Liver (tissue), 9 donors: ENCODE results near the gene SEPTIN10. TPM values are rescaled to one million over a fixed set of nuclear protein-coding genes. Genes with fewer than 3 reads are reported as not detected.

Experiments
- DNase-seq: peaks from one replicate; pipeline ENCODE4 v3.0.0-alpha.2; 2017; ENCODE audit warnings: low spot score
- H3K27ac ChIP-seq, 2 donors: one replicate each; pipeline ENCODE4 v1.7.0; 2013; ENCODE audit warnings: inconsistent platforms in 2 of 2, low read length in 2 of 2, control low read depth in 1 of 2, low read depth in 1 of 2, mild to moderate bottlenecking in 1 of 2
- H3K27me3 ChIP-seq, 4 donors: one replicate each; pipeline versions ENCODE4 v1.6.1 to v1.7.0; 2013; ENCODE audit warnings: low read length in 3 of 4, inconsistent platforms in 1 of 4, mild to moderate bottlenecking in 1 of 4, moderate library complexity in 1 of 4; ENCODE audit not compliant: control insufficient read depth in 4 of 4, insufficient read depth in 4 of 4
- H3K36me3 ChIP-seq, 4 donors: one replicate each; pipeline versions ENCODE4 v1.6.1 to v1.7.0; 2013; ENCODE audit warnings: low read length in 3 of 4, mild to moderate bottlenecking in 3 of 4, low read depth in 1 of 4, moderate library complexity in 1 of 4; ENCODE audit not compliant: control insufficient read depth in 4 of 4, insufficient read depth in 3 of 4
- H3K4me1 ChIP-seq, 4 donors: one replicate each; pipeline versions ENCODE4 v1.6.1 to v1.7.0; 2013; ENCODE audit warnings: low read length in 3 of 4, mild to moderate bottlenecking in 3 of 4, moderate library complexity in 1 of 4; ENCODE audit not compliant: control insufficient read depth in 4 of 4, insufficient read depth in 4 of 4
- H3K4me3 ChIP-seq, 3 donors: one replicate each; pipeline versions ENCODE4 v1.6.1 to v1.7.0; 2013; ENCODE audit warnings: low read length in 3 of 3, control low read depth in 1 of 3, low read depth in 1 of 3, mild to moderate bottlenecking in 1 of 3
- H3K9ac ChIP-seq, 2 donors: one replicate each; pipeline ENCODE4 v1.7.0; 2013; ENCODE audit warnings: low read length in 2 of 2, mild to moderate bottlenecking in 2 of 2, moderate library complexity in 2 of 2, control low read depth in 1 of 2, low read depth in 1 of 2
- H3K9me3 ChIP-seq, 4 donors: one replicate each; pipeline versions ENCODE4 v1.6.1 to v1.7.0; 2013; ENCODE audit warnings: low read length in 3 of 4; ENCODE audit not compliant: control insufficient read depth in 4 of 4
- CTCF ChIP-seq: fragments of 150-350 bp; IDR thresholded peaks from 2 replicates; pipeline ENCODE4 v1.5.1; 2017; ENCODE audit warnings: improper control_type of control experiment, low read depth, low read length; ENCODE audit not compliant: missing input control
- EGR1 ChIP-seq, 2 donors: IDR thresholded peaks; 2 replicates each; pipeline ENCODE4 v1.6.1; 2016 to 2018; ENCODE audit warnings: antibody characterized with exemption in 2 of 2, low read depth in 2 of 2
- FOXA1 ChIP-seq: IDR thresholded peaks from 2 replicates; pipeline ENCODE4 v1.6.1; 2016; ENCODE audit warnings: antibody characterized with exemption
- FOXA2 ChIP-seq: IDR thresholded peaks from 2 replicates; pipeline ENCODE4 v1.6.1; 2016; ENCODE audit warnings: antibody characterized with exemption
- GABPA ChIP-seq, 2 donors: IDR thresholded peaks in 1 of 2; conservative IDR thresholded peaks in 1 of 2; 2 replicates each; pipeline ENCODE4 v1.6.1; 2016; ENCODE audit warnings: antibody characterized with exemption in 2 of 2, mild to moderate bottlenecking in 1 of 2, moderate library complexity in 1 of 2
- HNF4A ChIP-seq, 2 donors: conservative IDR thresholded peaks; 2 replicates each; pipeline ENCODE4 v1.6.1; 2016; ENCODE audit warnings: antibody characterized with exemption in 2 of 2, mild to moderate bottlenecking in 2 of 2
- HNF4G ChIP-seq: IDR thresholded peaks from 2 replicates; pipeline ENCODE4 v1.6.1; 2016; ENCODE audit warnings: antibody characterized with exemption
- JUND ChIP-seq, 2 donors: IDR thresholded peaks; 2 replicates each; pipeline ENCODE4 v1.6.1; 2016; ENCODE audit warnings: antibody characterized with exemption in 2 of 2
- NR2F2 ChIP-seq: IDR thresholded peaks from 2 replicates; pipeline ENCODE4 v1.6.1; 2016; ENCODE audit warnings: antibody characterized with exemption
- RAD21 ChIP-seq, 2 donors: IDR thresholded peaks; 2 replicates each; pipeline ENCODE4 v1.6.1; 2016; ENCODE audit warnings: antibody characterized with exemption in 2 of 2, mild to moderate bottlenecking in 2 of 2
- REST ChIP-seq: IDR thresholded peaks from 2 replicates; pipeline ENCODE4 v1.6.1; 2016; ENCODE audit warnings: antibody characterized with exemption, mild to moderate bottlenecking
- RXRA ChIP-seq, 2 donors: IDR thresholded peaks; 2 replicates each; pipeline ENCODE4 v1.6.1; 2017 to 2018; ENCODE audit warnings: antibody characterized with exemption in 2 of 2, mild to moderate bottlenecking in 1 of 2
- SP1 ChIP-seq: IDR thresholded peaks from 2 replicates; pipeline ENCODE4 v1.6.1; 2018; ENCODE audit warnings: antibody characterized with exemption, mild to moderate bottlenecking
- TAF1 ChIP-seq: conservative IDR thresholded peaks from 2 replicates; pipeline ENCODE4 v1.6.1; 2016; ENCODE audit warnings: antibody characterized with exemption, mild to moderate bottlenecking
- YY1 ChIP-seq: IDR thresholded peaks from 2 replicates; pipeline ENCODE4 v1.6.1; 2016; ENCODE audit warnings: antibody characterized with exemption, mild to moderate bottlenecking
- WGBS: extraction: QIAGEN DNeasy Blood & Tissue Kit; methylation state at CpG from one replicate; pipeline ENCODE4 v1.1.7; 2013; 5-methylcytosine and 5-hydroxymethylcytosine counted together
- polyA plus RNA-seq, 2 donors: library from polyadenylated mRNA; stranded (reverse) in 1 of 2; unstranded in 1 of 2; fragments of 200-250 nt in 1 of 2; fragments of >200 nt in 1 of 2; fragmentation: Nextera tagmentation in 1 of 2; extraction: Ambion mirVana in 1 of 2; gene quantifications; one replicate each; pipeline versions ENCODE4 v1.2.1 to v1.2.3, GENCODE V29; 2013 to 2015
- total RNA-seq, 2 donors: library from RNA; depleted of rRNA; stranded (reverse); fragments of >200 nt; gene quantifications; one replicate each; pipeline ENCODE4 v1.2.3, GENCODE V29; 2014
- TF ChIP-seq, protein P1 (sequence below): IDR thresholded peaks from 2 replicates; pipeline ENCODE4 v1.6.1; 2016; ENCODE audit warnings: antibody characterized with exemption
- TF ChIP-seq, protein P2 (sequence below): IDR thresholded peaks from 2 replicates; pipeline ENCODE4 v1.6.1; 2016; ENCODE audit warnings: antibody characterized with exemption
- donor health status: healthy.
- donor health status: healthy.
- donor health status: healthy.
- donor health status: healthy.
- donor health status: healthy.

Gene SEPTIN10
- total and polyA plus RNA-seq, 4 donors = 19.6 to 35.9 (median 20.1) TPM

DNA sequence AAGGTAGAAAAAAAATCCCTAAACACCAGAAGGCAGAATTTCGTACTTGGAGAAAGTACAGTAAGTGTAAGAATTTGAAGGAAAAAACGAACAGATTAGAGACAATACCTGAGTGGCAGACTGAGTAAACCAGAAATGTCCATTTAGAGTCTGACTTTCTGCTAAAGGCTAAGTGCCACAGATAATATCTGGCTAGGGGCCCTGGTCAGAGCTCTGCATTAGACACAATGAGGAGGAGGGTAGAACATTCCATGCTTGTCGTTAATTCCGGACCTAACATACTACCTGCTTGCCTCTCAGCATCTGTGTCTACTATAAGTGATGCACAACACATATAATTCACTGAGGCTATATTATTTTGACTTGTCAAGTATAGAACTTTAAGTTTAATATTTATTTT lies 18.1 kb downstream of the SEPTIN10 start:
- Histone ChIP-seq H3K4me1 (no peaks in the 10 kb centered on the region), H3K27me3 (no peaks in the 10 kb centered on the region), H3K36me3 (peaks cover 0 to 1% (median 0%) of the 10 kb centered on the region in 4 donors), H3K4me3 (no peak overlapping the region), H3K27ac (no peak overlapping the region), H3K9me3 (no peaks in the 10 kb centered on the region), H3K9ac (no peak overlapping the region)
- DNase-seq = no peak
- WGBS = 94% methylated on average over 4 of the region's 4 CpGs
- TF ChIP-seq HNF4G = no peak
- TF ChIP-seq RAD21 (IDR thresholded peaks at IDR 0.05) = no peak
- TF ChIP-seq FOXA1 = no peak
- no peak for TF ChIP-seq GABPA (IDR thresholded peaks at IDR 0.05 in 1 of 2, conservative IDR thresholded peaks at IDR 0.05 in 1 of 2)
- no peak for TF ChIP-seq CTCF
- no peak for TF ChIP-seq YY1
- no peak for TF ChIP-seq TAF1
- TF ChIP-seq, protein P1, sequence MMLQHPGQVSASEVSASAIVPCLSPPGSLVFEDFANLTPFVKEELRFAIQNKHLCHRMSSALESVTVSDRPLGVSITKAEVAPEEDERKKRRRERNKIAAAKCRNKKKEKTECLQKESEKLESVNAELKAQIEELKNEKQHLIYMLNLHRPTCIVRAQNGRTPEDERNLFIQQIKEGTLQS = no peak
- TF ChIP-seq, protein P2, sequence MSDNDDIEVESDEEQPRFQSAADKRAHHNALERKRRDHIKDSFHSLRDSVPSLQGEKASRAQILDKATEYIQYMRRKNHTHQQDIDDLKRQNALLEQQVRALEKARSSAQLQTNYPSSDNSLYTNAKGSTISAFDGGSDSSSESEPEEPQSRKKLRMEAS = no peak
- TF ChIP-seq REST = no peak
- TF ChIP-seq NR2F2 = no peak
- TF ChIP-seq RXRA (IDR thresholded peaks at IDR 0.05) = no peak
- TF ChIP-seq EGR1 (IDR thresholded peaks at IDR 0.05; ENCODE audit: low read depth in 2 of 2) = no peak
- no peak for TF ChIP-seq SP1
- no peak for TF ChIP-seq FOXA2
- TF ChIP-seq HNF4A (conservative IDR thresholded peaks at IDR 0.05) = no peak

DNA sequence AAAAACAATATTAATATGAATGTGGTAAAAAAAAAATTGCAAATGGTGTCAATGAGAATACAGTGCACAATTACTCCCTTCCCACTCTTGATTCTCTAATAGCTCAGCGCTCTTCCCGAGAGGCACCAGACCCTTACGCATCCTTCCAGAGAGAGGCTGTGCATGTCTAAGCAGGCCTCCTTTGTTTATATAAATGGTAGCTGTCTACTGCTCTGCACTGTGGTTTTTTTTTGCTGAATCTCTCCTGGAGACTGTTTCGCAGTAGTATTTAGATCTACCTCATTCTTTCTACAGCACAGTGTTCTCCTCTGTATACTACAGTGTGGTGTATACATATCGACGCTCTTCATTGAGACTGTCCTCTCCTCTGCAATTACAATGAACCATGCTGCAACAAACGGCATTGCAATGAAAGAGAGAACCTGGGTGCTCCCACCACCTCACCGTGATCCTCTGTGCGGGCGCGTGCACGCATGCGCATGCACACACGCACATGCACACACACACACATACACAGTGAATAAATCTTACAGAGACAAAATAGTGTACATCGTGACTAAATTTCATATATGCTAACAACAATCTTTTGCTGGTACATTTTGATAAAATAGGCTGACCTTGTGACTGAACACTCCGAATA lies 19.4 kb downstream of the SEPTIN10 start:
- H3K27me3 ChIP-seq = no peaks in the 10 kb centered on the region
- TF ChIP-seq, protein P1 = no peak
- TF ChIP-seq HNF4G = no peak
- TF ChIP-seq NR2F2 = no peak
- TF ChIP-seq JUND (IDR thresholded peaks at IDR 0.05) = no peak
- TF ChIP-seq FOXA1 = no peak
- no peak overlapping the region for H3K4me3 ChIP-seq
- peaks cover 0 to 1% (median 0%) of the 10 kb centered on the region in 4 donors for H3K36me3 ChIP-seq
- no peak overlapping the region for H3K27ac ChIP-seq
- DNase-seq = no peak
- 93% methylated on average over 16 of the region's 16 CpGs for WGBS
- no peaks in the 10 kb centered on the region for H3K4me1 ChIP-seq
- H3K9me3 ChIP-seq = no peaks in the 10 kb centered on the region
- no peak overlapping the region for H3K9ac ChIP-seq
